GM18520 (cell line): ENCODE results near the gene SRGAP2.
"Not testable (repeated sequence)": the region's sequence is repeated elsewhere in the genome, so short reads cannot be mapped to it uniquely, and the experiment has no call there.

Source experiments
- ATAC-seq: cut with Tn5 transposase; IDR thresholded peaks from one replicate; pipeline ENCODE4 v1.9.1; 2021; ENCODE audit not compliant: unreplicated experiment

Gene SRGAP2

GRCh38 chr1:206246129-206246886 is 43.0 kb downstream of the SRGAP2 start:
- not testable (repeated sequence) for ATAC-seq

GRCh38 chr1:206250953-206251681 is 47.8 kb downstream of the SRGAP2 start:
- not testable (repeated sequence) for ATAC-seq

GRCh38 chr1:206252680-206253335 is 49.5 kb downstream of the SRGAP2 start:
- not testable (repeated sequence) for ATAC-seq
